Endometrium (tissue), 2 donors: ENCODE data around the gene SIX3.

ENCODE experiments used
- FAIRE-seq: peaks from 2 replicates; lab custom pipeline; 2012; peaks lifted over from hg19 to GRCh38; lab: Jason Lieb, UNC
- donor health status: control.
- donor health status: control.

SIX3 gene

GRCh38 chr2:44931198-44931780 is 10.2 kb upstream of the SIX3 start:
- no peak for FAIRE-seq

- no peak for FAIRE-seq
These were observed 9.4 kb upstream of the SIX3 start for GRCh38 chr2:44932079-44932478.

GRCh38 chr2:44932564-44933392 is 8.7 kb upstream of the SIX3 start:
- FAIRE-seq = no peak

GRCh38 chr2:44933434-44933951 is 8.0 kb upstream of the SIX3 start:
- no peak for FAIRE-seq

- no peak for FAIRE-seq
These were observed 7.2 kb upstream of the SIX3 start for GRCh38 chr2:44934038-44934982.

- no peak for FAIRE-seq
These were observed 6.3 kb upstream of the SIX3 start for GRCh38 chr2:44934983-44935728.

- FAIRE-seq = no peak
These were observed 5.8 kb upstream of the SIX3 start for GRCh38 chr2:44935729-44936098.

- no peak for FAIRE-seq
These were observed 5.2 kb upstream of the SIX3 start for GRCh38 chr2:44936275-44936674.

GRCh38 chr2:44936715-44937687 is 4.5 kb upstream of the SIX3 start:
- FAIRE-seq = no peak

GRCh38 chr2:44937688-44938240 is 3.7 kb upstream of the SIX3 start:
- no peak for FAIRE-seq

GRCh38 chr2:44938287-44939105 is 3.0 kb upstream of the SIX3 start:
- no peak for FAIRE-seq

- FAIRE-seq = no peak
These were observed 2.1 kb upstream of the SIX3 start for GRCh38 chr2:44939106-44940048.

- no peak for FAIRE-seq
These were observed 1.4 kb upstream of the SIX3 start for GRCh38 chr2:44940049-44940494.

- no peak for FAIRE-seq
These were observed 604 bp upstream of the SIX3 start for GRCh38 chr2:44940732-44941464.

GRCh38 chr2:44942304-44943030 is 965 bp downstream of the SIX3 start:
- FAIRE-seq = no peak

GRCh38 chr2:44943031-44943692 is 1.7 kb downstream of the SIX3 start:
- no peak for FAIRE-seq
